Right cardiac atrium (tissue), 5 donors: ENCODE data around the gene SLC39A5. TPM values are rescaled to one million over a fixed set of nuclear protein-coding genes. Genes with fewer than 3 reads are reported as not detected.
"Not testable (repeated sequence)": the region's sequence is repeated elsewhere in the genome, so short reads cannot be mapped to it uniquely, and the experiment has no call there.

ENCODE experiments used
- ATAC-seq, 2 donors: fragments of 200-7000 bp; cut with Tn5 transposase; one replicate each; pipeline versions ENCODE4 v1.8.0 to v1.9.1; 2020; ENCODE audit warnings: moderate library complexity in 2 of 2, mild to moderate bottlenecking in 1 of 2
- DNase-seq, 3 donors: peaks; one replicate each; pipeline ENCODE4 v3.0.0-alpha.2; 2020
- H3K27ac ChIP-seq: one replicate; pipeline ENCODE4 v1.5.1; 2013; ENCODE audit warnings: mild to moderate bottlenecking, low read length, control low read depth, moderate library complexity
- H3K27me3 ChIP-seq: one replicate; pipeline ENCODE4 v1.6.1; 2013; ENCODE audit not compliant: control insufficient read depth, insufficient read depth
- H3K4me1 ChIP-seq: one replicate; pipeline ENCODE4 v1.6.1; 2013; ENCODE audit warnings: low read length; ENCODE audit not compliant: control insufficient read depth, insufficient read depth
- H3K4me3 ChIP-seq: one replicate; pipeline ENCODE4 v1.5.1; 2013; ENCODE audit warnings: low read length, control low read depth
- H3K9me3 ChIP-seq: one replicate; pipeline ENCODE4 v1.6.1; 2013; ENCODE audit warnings: low read length; ENCODE audit not compliant: control insufficient read depth
- WGBS: extraction: QIAGEN DNeasy Blood & Tissue Kit; methylation state at CpG from one replicate; pipeline ENCODE4 v1.1.7; 2013; 5-methylcytosine and 5-hydroxymethylcytosine counted together
- intact Hi-C, 4 donors: fragments of 100-400 bp; cut with DNase I; formaldehyde crosslinking; loops; one replicate each; pipeline versions ENCODE4 v1.11.0 to v1.14.0; 2022 to 2023
- polyA plus RNA-seq: library from polyadenylated mRNA; stranded (reverse); fragments of 200-250 nt; gene quantifications from one replicate; pipeline ENCODE4 v1.2.3, GENCODE V29; 2013
- total RNA-seq, 4 donors: library from RNA; stranded (reverse); fragmentation: NEBNext Ultra II Directional; extraction: Animal tissue kit (Norgen Biotek cat#: 25700); gene quantifications; one replicate each; pipeline ENCODE4 v1.2.1, GENCODE V29; 2021
- donor health status: healthy with polysubstance abuse.
- donor health status: DM: no; HTN: yes; CAD: no.
- donor health status: DM: no; HTN: no; CAD: no.
- donor health status: DM: no; HTN: yes; CAD: no; lungs with severe emphysema.
- donor health status: DM: yes; HTN: yes; CAD: no.

Gene SLC39A5
- total and polyA plus RNA-seq, 5 donors, result 0.18 to 0.49 TPM; not detected in 3

DNA sequence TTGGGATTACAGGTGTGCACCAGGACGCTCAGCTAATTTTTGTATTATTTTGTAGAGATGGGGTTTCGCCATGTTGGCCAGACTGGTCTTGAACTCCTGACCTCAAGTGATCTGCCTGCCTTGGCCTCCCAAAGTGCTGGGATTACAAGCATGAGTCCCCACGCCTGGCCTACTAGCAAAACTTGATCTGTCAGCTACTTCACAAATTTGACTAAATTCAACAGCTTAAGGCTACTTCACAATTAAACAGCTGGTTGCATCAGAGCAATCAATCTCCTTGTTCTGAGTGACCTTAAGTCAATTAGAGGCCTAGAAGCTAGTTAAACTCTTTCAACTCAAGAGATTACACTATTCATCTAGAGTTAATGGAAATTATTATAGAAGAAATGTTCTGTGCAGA, 49.1 kb downstream of the SLC39A5 start:
- ATAC-seq (no peak), DNase-seq (no peak)
- intact Hi-C loops, result no loop called here
- Histone ChIP-seq H3K27me3 (no peaks in the 10 kb centered on the region), H3K9me3 (no peaks in the 10 kb centered on the region), H3K27ac (no peak overlapping the region), H3K4me1 (no peaks in the 10 kb centered on the region), H3K4me3 (no peak overlapping the region)
- 96% methylated on average over 3 of the region's 3 CpGs for WGBS

- DNase-seq (no peak), ATAC-seq (no peak)
- no peaks in the 10 kb centered on the region for H3K27me3 ChIP-seq
- no peak overlapping the region for H3K4me3 ChIP-seq
- H3K9me3 ChIP-seq, result no peaks in the 10 kb centered on the region
- H3K27ac ChIP-seq, result no peak overlapping the region
- H3K4me1 ChIP-seq, result no peaks in the 10 kb centered on the region
- intact Hi-C loops, result no loop called here
Measured at GRCh38 chr12:56280849-56281248, 51.0 kb downstream of the SLC39A5 start.

GRCh38 chr12:56282030-56282429, 52.2 kb downstream of the SLC39A5 start:
- peaks cover 4% of the 10 kb centered on the region for H3K4me1 ChIP-seq
- DNase-seq (no peak), ATAC-seq (no peak)
- 89% methylated on average over 6 of the region's 6 CpGs for WGBS
- no peak overlapping the region for H3K27ac ChIP-seq
- no peaks in the 10 kb centered on the region for H3K27me3 ChIP-seq
- intact Hi-C loops, result no loop called here
- no peaks in the 10 kb centered on the region for H3K9me3 ChIP-seq
- no peak overlapping the region for H3K4me3 ChIP-seq

GRCh38 chr12:56282579-56282978, 52.7 kb downstream of the SLC39A5 start:
- no peak for DNase-seq
- Histone ChIP-seq H3K4me3 (no peak overlapping the region), H3K27ac (no peak overlapping the region), H3K9me3 (no peaks in the 10 kb centered on the region), H3K4me1 (peaks cover 4% of the 10 kb centered on the region), H3K27me3 (no peaks in the 10 kb centered on the region)
- 99% methylated on average over 2 of the region's 2 CpGs for WGBS
- intact Hi-C loops, result no loop called here
- no peak for ATAC-seq

DNA sequence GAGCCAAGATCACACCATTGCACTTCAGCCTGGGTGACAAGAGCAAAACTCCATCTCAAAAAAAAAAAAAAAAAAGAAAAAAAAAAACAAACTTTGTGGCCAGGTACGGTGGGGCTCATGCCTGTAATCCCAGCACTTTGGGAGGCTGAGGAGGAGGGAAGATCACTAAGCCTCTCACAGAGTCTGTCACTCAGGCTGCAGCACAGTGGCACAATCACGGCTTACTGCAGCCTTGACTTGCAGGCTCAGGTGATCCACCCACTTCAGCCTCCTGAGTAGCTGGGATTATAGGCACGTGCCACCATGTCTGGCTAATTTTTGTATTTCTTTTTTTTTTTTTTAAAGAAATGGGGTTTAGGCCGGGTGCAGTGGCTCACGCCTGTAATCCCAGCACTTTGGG, 54.4 kb downstream of the SLC39A5 start:
- intact Hi-C loops, DNase-seq, H3K4me1 ChIP-seq, H3K9me3 ChIP-seq, H3K27me3 ChIP-seq, ATAC-seq, H3K27ac ChIP-seq, H3K4me3 ChIP-seq: not testable (repeated sequence)
- WGBS, result 86% methylated on average over 5 of the region's 5 CpGs

- intact Hi-C loops, result no loop called here
- no peaks in the 10 kb centered on the region for H3K9me3 ChIP-seq
- peak overlapping the region; percentile 52 for H3K27ac ChIP-seq
- 42% methylated on average over 4 of the region's 4 CpGs for WGBS
- DNase-seq (no peak), ATAC-seq (no peak)
- H3K4me1 ChIP-seq, result peaks cover 4% of the 10 kb centered on the region
- H3K27me3 ChIP-seq, result no peaks in the 10 kb centered on the region
- H3K4me3 ChIP-seq, result no peak overlapping the region
Measured at GRCh38 chr12:56286044-56286830, 56.4 kb downstream of the SLC39A5 start.

Other genes with a start within 250 kb of the SLC39A5 start
- 10 to 100 TPM; 20.7 to 30.8 (median 29.3) TPM for gene SUOX, start 232.8 kb upstream of the SLC39A5 start, total RNA-seq
- gene SUOX, start 232.8 kb upstream of the SLC39A5 start, polyA plus RNA-seq, result 29.2 TPM
- 1 to 10 TPM; 5.6 to 8.7 (median 6.5) TPM for gene IKZF4, start 209.0 kb upstream of the SLC39A5 start, total RNA-seq
- 2.7 TPM for gene IKZF4, start 209.0 kb upstream of the SLC39A5 start, polyA plus RNA-seq
- 10 to 100 TPM; 30.0 to 55.1 (median 39.7) TPM for gene RPS26, start 188.1 kb upstream of the SLC39A5 start, total RNA-seq
- gene RPS26, start 188.1 kb upstream of the SLC39A5 start, polyA plus RNA-seq, result 739 TPM
- gene ERBB3, start 149.9 kb upstream of the SLC39A5 start, total RNA-seq, result 1 to 10 TPM; 3.2 to 7.4 (median 6.1) TPM
- gene ERBB3, start 149.9 kb upstream of the SLC39A5 start, polyA plus RNA-seq, result 6.4 TPM
- 10 to 100 TPM; 65.5 to 77.6 (median 74.2) TPM for gene PA2G4, start 125.5 kb upstream of the SLC39A5 start, total RNA-seq
- 73.3 TPM for gene PA2G4, start 125.5 kb upstream of the SLC39A5 start, polyA plus RNA-seq
- gene RPL41, start 113.4 kb upstream of the SLC39A5 start, total RNA-seq, result 1,000 to 10,000 TPM; 2,156 to 2,505 (median 2,353) TPM
- gene RPL41, start 113.4 kb upstream of the SLC39A5 start, polyA plus RNA-seq, result 2,026 TPM
- 1 to 10 TPM; 6.1 to 8.6 (median 6.7) TPM for gene ZC3H10, start 111.8 kb upstream of the SLC39A5 start, total RNA-seq
- 2.7 TPM for gene ZC3H10, start 111.8 kb upstream of the SLC39A5 start, polyA plus RNA-seq
- gene ESYT1, start 101.8 kb upstream of the SLC39A5 start, total RNA-seq, result 10 to 100 TPM; 30.7 to 38.5 (median 33.6) TPM
- gene ESYT1, start 101.8 kb upstream of the SLC39A5 start, polyA plus RNA-seq, result 29.1 TPM
- gene MYL6B, start 77.5 kb upstream of the SLC39A5 start, total RNA-seq, result 10 to 100 TPM; 48.4 to 74.6 (median 60.2) TPM
- 65.7 TPM for gene MYL6B, start 77.5 kb upstream of the SLC39A5 start, polyA plus RNA-seq
- 1,000 to 10,000 TPM in 1 of 4 donors, 100 to 1,000 TPM in 3; 592 to 1,178 (median 826) TPM for gene MYL6, start 71.7 kb upstream of the SLC39A5 start, total RNA-seq
- gene MYL6, start 71.7 kb upstream of the SLC39A5 start, polyA plus RNA-seq, result 1,131 TPM
- 10 to 100 TPM; 63.2 to 94.6 (median 72.2) TPM for gene SMARCC2, start 40.6 kb upstream of the SLC39A5 start, total RNA-seq
- gene SMARCC2, start 40.6 kb upstream of the SLC39A5 start, polyA plus RNA-seq, result 28.6 TPM
- gene RNF41, start 8.1 kb upstream of the SLC39A5 start, total RNA-seq, result 10 to 100 TPM; 43.5 to 63.2 (median 47.0) TPM
- 17.4 TPM for gene RNF41, start 8.1 kb upstream of the SLC39A5 start, polyA plus RNA-seq
- 10 to 100 TPM; 20.2 to 26.0 (median 24.4) TPM for gene NABP2, start 5.7 kb upstream of the SLC39A5 start, total RNA-seq
- gene NABP2, start 5.7 kb upstream of the SLC39A5 start, polyA plus RNA-seq, result 19.1 TPM
- gene ANKRD52, start 28.3 kb downstream of the SLC39A5 start, total RNA-seq, result 10 to 100 TPM; 22.8 to 30.7 (median 25.6) TPM
- gene ANKRD52, start 28.3 kb downstream of the SLC39A5 start, polyA plus RNA-seq, result 13.4 TPM
- gene COQ10A, start 36.9 kb downstream of the SLC39A5 start, total RNA-seq, result 100 to 1,000 TPM in 3 of 4 donors, 10 to 100 TPM in 1; 98.5 to 166 (median 117) TPM
- 159 TPM for gene COQ10A, start 36.9 kb downstream of the SLC39A5 start, polyA plus RNA-seq
- 100 to 1,000 TPM; 454 to 594 (median 571) TPM for gene CS, start 70.3 kb downstream of the SLC39A5 start, total RNA-seq
- 250 TPM for gene CS, start 70.3 kb downstream of the SLC39A5 start, polyA plus RNA-seq
- gene CNPY2, start 85.9 kb downstream of the SLC39A5 start, total RNA-seq, result 10 to 100 TPM; 52.4 to 65.1 (median 55.1) TPM
- gene CNPY2, start 85.9 kb downstream of the SLC39A5 start, polyA plus RNA-seq, result 69.7 TPM
- gene PAN2, start 103.9 kb downstream of the SLC39A5 start, total RNA-seq, result 10 to 100 TPM; 39.9 to 58.3 (median 49.1) TPM
- 33.1 TPM for gene PAN2, start 103.9 kb downstream of the SLC39A5 start, polyA plus RNA-seq
- not detected for gene IL23A, start 108.8 kb downstream of the SLC39A5 start, total RNA-seq
- gene IL23A, start 108.8 kb downstream of the SLC39A5 start, polyA plus RNA-seq, result 0.32 TPM
- 10 to 100 TPM; 44.6 to 67.6 (median 53.5) TPM for gene STAT2, start 130.1 kb downstream of the SLC39A5 start, total RNA-seq
- 29.9 TPM for gene STAT2, start 130.1 kb downstream of the SLC39A5 start, polyA plus RNA-seq
- gene APOF, start 132.8 kb downstream of the SLC39A5 start, total RNA-seq, result not detected
- not detected for gene APOF, start 132.8 kb downstream of the SLC39A5 start, polyA plus RNA-seq
- 1 to 10 TPM; 2.2 to 3.9 (median 3.6) TPM for gene TIMELESS, start 219.4 kb downstream of the SLC39A5 start, total RNA-seq
- gene TIMELESS, start 219.4 kb downstream of the SLC39A5 start, polyA plus RNA-seq, result 2.2 TPM
- under 1 TPM in 3 of 4 donors, not detected in 1; 0.14 to 0.34 (median 0.25) TPM for gene MIP, start 224.6 kb downstream of the SLC39A5 start, total RNA-seq
- gene MIP, start 224.6 kb downstream of the SLC39A5 start, polyA plus RNA-seq, result 0.14 TPM
- gene SPRYD4, start 238.5 kb downstream of the SLC39A5 start, total RNA-seq, result 1 to 10 TPM; 2.6 to 3.3 (median 2.7) TPM
- 3.1 TPM for gene SPRYD4, start 238.5 kb downstream of the SLC39A5 start, polyA plus RNA-seq